ENCODE measurements around the gene KIF26B.

Gene KIF26B

DNA sequence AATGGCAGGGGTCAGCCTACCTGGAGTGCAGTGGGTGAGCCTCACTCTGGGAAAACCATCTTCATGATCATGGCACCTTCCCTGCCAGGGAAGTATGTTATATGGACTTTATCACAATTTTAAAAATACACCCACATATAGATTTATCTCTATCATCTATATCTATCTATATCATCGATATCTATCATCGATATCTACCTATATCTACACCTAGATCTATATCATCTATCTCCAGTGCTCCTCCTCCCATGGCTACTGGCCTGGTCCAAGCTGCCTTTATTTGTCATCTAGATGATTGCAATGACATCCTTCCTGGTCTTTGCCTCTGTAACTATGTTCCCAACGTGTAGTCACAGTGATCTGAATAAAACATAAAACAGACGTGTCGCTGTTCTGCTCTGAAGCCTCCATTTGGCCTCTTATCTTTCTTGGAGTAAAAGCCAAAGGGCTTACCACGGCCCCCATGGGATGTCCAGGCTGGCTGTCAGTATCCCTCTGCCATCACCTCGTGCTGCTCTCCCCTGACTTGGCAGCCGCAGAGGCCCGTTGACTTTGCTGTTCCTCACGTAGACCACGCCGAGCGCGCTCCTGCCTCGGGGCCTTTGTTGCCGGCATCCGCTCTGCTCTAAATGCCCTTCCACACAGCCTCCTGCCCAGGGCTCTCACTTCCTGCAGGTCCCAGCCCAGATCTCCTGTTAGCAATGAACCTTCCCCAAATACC is 20.6 kb upstream of the KIF26B start:
- DNase-seq (ENCODE audit: low spot score), result no peak

DNA sequence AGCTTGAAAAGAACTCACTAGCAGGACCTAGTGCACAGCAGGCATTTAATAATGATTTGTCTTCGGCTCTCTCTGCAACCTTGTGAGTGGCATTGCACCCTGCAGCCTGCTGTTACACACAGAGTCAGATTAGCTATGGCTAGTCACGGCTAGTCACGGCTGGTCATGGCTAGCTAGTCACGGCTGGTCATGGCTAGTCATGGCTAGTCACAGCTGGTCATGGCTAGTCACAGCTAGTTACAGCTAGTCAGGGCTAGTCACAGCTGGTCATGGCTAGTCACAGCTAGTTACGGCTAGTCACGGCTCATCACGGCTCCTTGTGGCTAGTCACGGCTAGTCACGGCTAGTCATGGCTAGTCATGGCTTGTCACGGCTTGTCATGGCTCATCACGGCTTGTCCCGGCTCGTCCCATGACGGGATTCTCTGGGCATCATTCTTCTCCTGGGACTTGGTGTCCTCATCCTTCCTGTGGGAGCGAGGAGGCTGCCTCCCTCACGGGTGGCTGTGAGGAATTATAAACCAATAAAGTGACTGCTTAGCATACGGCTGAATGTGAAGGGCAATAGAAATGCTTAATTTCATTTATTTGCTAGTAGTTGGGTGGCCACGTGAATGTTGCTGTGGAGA is 12.5 kb upstream of the KIF26B start:
- DNase-seq (ENCODE audit: low spot score), result no peak

DNA sequence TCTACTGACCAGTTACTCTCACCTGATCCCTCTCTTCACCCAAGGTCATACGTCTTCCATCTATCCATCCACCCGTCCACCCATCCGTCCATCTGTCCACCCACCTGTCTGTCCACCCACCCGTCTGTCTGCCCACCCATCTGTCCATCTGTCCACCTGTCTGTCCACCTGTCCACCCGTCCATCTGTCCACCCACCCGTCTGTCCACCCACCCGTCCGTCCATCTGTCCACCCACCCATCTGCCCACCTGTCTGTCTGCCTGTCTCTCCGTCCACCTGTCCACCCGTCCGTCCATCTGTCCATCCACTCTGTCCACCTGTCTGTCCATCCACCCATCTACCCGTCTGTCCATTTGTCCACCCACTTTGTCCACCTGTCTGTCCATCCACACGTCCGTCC is 11.8 kb upstream of the KIF26B start:
- no peak for DNase-seq (ENCODE audit: low spot score)

DNA sequence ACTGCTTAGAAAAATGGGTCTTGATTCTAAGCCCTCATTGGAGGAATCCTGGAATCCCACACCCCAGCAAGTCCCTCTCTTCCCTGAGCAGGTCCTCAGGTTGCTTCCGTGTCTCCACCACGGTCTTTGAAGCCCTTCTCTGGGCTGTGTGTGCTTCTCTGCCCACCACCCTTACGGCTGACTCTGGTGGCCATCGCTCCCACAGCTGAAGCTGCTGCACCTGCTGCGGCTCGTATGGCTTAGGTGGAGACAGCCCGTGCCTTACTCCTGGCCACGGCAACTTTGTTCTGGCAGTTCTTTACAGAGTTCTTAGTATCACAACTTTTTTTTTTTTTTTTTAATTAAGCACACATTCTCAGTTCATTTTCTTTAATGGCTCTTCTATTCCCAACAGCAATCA is 10.9 kb upstream of the KIF26B start:
- DNase-seq (ENCODE audit: low spot score), result no peak

DNA sequence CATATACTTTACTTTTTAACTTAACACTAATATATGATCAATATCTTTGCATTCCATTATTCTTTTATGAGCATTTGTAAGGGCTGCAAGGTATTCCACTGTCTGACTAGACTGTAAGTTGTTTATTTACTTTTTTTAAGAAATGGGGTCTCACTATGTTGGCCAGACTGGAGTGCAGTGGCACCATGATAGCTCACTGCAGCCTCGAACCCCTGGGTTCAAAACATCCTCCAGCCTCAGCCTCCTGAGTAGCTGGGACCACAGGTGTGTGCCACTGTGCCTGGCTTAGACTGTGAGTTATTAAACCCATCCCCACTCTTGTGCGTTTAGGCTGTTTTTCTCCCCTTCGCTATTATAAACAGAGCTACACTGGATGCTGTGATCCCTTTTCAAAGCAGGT is 6.7 kb upstream of the KIF26B start:
- no peak for DNase-seq (ENCODE audit: low spot score)

DNA sequence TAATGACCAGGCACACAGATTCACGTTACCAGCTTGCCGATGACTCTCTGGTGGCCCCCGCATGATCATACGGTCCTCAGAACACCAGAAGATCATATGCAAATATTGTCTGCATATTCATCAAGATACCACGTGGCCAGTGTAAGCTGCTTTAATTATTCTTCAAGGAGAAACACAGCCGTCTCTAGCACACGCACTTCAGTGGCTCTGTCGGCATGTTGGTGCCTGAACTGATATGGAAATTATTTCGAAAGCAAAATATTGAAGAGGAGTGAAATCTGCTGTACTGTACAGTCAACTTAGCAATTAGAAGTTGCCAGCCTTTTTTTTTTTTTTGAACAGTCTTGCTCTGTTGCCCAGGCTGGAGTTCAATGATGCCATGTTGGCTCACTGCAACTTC is 5.9 kb upstream of the KIF26B start:
- DNase-seq (ENCODE audit: low spot score), result no peak

DNA sequence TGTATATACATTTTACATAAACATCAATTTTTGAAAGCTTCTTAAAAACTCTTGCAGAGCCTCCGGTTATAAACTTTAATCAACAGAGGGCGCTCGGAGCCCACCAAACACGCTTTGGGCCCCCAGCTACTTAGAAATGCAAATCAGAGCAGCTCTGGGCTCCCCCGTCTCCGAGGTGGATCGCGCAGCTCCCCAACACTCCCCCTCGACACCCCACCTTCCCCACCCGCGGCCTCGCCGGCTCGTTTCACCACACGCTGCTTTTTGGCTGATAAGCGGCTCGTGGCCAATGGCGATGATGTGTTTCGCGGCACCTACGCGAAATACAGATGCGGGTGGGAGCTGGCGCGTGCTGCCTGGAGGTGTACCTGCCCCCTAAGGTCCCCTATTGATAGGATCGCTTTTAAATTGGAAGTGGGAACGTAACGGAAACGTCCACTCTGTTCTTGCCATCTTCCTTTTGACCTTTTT is 1.7 kb upstream of the KIF26B start:
- peak; percentile 78 for DNase-seq (ENCODE audit: low spot score)

DNA sequence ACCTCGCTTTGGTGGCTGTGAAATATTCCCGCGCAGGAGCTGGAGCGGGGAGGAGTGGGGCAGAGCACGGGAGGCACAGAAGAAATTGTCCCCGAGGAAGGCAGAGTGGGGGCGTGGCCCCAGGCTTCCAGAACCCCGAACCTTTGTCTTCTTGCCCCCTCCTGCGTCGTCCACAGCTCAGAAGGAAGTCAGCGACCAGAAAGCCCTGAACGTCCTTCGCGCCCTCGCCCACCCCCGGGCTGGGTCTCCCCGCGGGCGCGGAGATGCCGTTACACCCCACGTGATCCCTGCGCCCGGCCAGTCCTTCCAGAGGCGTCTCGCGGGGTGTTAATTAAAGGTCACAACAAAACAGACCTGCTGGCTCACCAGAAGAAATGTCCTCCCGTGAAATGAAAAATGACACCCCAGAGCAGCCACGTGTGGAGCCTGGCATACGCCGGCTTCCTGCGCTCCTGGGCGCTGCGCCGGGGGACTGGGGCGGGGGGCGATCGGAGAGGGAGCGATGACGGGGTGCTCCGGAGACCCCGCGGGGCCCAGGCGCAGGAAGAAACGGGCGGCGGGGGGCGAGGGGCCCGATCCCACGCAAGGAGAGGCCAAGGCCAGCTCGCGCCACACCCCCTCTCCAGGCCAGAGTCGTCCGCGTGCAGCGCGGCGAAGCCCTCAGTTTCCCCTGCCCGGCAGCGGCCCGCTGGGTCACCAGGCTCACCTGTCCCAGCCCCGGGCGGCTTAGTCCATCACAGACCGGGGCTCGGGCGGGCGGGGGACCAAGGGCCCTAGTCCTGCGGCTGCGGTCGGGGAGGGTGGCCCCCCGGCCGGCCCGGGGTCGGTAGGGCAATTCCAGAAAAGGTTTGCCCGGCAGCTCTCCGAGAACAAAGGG is 995 bp upstream of the KIF26B start:
- DNase-seq (ENCODE audit: low spot score), result peak; percentile 38

DNA sequence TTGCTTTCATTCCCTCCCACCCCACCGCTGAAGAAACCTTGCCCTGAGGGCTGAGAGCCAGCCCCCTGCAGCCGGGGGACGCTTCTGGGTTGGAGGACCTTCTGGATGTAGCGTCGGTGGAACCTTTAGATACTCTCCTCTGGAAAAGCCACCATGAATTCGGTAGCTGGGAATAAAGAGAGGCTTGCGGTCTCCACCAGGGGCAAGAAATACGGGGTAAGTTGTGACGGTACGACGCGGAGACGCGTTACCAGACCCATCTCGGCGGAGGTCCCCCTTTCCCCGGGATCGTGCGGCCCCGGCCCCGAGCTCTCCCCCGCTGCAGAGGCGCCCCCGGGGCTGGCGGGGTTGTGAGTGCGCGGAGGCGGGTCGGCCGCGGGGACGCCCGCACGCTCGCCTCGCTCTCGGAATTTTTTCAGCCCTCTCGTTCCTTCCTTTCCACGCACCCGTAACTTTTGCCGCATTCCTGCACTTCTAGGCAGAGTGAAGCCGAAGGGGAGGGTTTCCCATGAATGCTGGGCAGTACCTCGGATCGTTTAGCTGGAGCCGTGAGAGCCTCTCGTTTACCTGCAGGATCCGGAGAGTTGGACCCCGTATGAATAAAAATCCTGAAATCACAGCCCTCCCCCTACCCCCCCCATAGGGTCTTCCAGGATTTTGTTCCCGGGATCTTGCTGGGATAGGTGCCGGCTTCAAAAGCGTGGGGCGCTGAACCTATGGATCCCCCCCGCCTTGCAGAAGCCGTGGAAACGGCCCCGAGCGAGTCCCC is 671 bp downstream of the KIF26B start:
- DNase-seq (ENCODE audit: low spot score), result peak; percentile 35

DNA sequence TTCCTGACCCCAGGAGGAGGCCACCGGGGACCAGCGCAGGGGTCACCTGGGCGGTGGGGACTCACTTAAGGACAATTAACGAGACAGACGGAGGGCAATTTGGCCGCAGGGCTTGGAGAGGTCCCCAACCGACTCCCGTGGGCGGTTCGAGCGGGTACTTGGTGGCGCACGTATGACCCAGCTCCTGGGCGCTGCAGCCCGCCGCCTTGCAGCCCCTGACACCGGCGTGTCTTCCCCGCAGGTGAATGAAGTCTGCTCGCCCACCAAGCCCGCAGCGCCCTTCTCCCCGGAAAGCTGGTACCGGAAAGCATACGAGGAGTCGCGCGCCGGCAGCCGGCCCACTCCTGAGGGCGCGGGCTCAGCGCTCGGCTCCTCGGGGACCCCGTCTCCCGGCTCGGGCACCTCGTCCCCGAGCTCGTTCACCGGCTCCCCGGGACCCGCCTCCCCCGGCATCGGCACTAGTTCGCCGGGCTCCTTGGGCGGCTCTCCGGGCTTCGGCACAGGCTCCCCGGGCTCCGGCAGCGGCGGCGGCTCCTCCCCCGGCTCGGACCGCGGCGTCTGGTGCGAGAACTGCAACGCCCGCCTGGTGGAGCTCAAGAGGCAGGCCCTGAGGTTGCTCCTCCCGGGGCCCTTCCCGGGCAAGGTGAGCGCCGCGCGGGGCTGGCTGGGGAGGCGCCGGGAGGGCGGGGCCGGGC is 1.4 kb downstream of the KIF26B start:
- peak; percentile 93 for DNase-seq (ENCODE audit: low spot score)

DNA sequence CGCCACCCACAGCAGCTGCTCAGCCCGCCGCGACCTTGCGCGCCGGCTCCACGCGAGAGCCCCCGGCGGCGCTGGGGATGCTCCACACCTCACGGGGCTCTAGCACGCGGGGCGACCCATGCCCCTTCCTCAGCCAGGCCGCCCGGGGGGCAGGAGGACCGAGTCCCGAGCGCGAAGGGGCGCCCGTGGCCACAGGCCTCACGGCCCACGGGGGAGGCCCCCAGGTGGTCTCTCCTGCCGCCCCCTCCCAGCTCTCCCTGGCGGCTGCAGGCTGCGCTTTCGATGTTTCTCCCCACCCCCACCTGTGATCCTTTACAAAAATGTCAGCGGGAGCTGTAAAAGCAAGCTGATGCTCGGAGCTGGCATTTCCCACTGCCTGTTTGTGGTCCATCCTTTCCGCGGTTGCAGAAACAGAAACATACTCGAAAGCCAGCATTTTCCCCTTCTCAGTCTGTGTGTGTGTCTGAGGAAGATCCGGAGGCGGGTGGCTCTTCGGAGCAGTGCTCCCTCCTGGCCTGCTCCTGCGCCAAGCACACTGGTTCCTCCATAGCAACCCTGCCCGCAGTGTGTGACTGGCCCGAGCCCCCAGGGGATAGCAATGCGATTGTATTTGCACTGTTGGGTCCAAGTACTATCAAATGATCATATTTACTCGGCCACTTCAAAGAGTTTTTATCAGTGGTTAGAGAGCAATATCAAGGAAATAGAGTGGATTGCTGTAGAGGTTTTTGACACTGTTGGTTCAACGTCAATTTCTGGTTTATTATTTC is 2.1 kb downstream of the KIF26B start:
- peak; percentile 57 for DNase-seq (ENCODE audit: low spot score)

DNA sequence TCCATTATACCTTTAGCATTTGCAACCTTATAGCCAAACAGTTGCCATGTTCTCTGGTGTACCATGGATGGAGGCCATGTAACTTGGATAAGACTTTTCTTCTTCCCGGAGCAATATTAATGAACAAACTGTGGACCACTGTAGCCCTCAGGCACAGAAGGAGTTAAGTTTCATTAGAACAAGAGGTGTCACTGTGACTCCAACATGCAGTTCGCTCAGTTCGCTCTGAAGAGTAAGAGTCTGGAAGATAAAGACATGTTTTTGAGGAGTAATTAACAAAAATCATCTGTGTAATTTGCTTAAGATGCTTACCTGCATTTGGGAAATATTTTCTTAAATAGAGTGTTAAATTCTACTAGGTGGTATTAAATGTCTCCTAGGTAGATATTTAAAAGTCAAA is 4.1 kb downstream of the KIF26B start:
- DNase-seq (ENCODE audit: low spot score), result no peak

DNA sequence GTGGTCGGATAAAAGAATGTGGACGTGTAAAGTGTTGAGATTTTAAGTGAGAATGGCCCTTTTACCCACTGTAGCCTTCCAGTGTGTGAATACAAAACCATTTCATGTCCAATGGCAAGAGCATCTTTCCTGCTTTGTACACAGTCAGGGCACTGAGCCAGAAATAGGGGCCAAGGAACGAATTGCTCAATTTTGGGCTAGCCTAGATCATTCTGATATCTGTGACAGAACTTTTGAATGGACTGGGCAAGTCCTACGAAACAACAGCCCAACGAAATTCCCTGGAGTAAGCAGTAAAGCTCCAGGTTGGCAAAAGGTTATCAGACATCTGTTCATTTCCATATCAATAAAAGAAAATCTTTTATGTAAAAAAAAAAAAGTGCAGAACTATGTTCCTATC is 5.5 kb downstream of the KIF26B start:
- DNase-seq (ENCODE audit: low spot score), result no peak

DNA sequence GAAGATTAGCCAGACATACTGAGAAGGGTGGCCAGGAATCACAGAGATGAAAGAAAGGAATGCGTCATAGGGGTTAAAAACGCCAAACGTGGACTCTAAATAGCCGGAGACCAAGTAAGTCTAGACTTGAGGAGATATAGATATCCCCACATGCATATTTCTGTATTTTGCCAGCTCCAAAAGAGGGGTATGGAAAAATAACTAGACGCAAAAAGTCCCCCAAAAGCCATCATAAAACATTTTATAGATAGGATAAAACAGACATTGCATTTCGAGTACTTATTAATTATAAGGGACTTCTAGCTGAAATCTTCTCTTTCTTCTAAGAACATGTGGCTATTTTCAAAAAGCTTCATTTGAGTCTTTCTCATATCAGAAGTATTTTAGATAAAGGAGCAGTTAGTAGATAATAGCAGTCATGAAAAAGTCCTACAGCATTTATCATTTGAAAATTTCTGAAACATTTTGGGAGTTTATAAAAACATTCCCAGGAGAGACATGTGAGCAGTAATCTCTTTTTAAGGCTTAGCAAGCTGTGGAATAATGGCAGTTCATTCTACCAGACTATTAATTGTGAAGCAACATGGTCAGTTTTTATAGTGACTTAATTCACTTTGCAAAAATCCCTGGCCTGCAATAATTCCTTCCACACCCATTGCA is 6.1 kb downstream of the KIF26B start:
- DNase-seq (ENCODE audit: low spot score), result no peak

DNA sequence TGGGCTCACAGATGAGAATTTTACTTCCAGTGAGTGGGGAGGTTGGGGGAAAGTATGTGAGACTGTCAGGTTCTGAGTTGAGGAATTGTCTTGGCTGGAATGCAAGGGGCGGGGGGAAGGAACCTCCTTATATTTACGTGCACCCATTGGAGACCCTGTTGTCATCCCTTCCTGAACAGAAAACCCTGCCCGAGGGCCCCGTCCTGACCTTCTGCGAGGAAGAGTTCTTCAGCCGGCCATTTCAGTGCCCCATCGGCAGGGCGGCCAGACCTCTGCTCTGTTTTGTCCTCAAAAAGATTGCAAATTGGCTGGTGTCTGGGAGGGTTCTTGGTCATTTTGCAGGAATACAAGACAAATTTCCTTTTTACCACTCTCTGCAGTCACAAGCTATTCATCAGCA is 7.1 kb downstream of the KIF26B start:
- no peak for DNase-seq (ENCODE audit: low spot score)

DNA sequence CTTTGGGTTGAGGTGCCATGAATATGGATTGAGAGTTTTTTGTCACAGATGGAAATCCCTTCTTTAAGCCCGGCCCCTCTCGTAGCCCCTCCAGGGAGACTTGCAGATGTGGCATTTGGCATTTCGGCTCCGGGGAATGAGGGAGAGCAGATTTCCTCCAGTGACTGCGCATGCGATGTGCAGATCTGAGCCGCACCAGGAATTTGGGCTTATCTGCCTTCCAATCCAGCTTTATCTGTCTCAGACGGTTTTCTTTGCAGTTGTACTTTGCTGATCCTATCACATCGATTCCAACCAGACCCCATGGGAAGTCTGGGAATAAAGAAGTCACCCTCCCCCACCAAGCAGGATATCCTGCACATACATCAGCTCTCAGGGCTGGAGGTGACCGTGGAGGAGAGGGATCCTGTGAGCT is 11.7 kb downstream of the KIF26B start:
- no peak for DNase-seq (ENCODE audit: low spot score)

DNA sequence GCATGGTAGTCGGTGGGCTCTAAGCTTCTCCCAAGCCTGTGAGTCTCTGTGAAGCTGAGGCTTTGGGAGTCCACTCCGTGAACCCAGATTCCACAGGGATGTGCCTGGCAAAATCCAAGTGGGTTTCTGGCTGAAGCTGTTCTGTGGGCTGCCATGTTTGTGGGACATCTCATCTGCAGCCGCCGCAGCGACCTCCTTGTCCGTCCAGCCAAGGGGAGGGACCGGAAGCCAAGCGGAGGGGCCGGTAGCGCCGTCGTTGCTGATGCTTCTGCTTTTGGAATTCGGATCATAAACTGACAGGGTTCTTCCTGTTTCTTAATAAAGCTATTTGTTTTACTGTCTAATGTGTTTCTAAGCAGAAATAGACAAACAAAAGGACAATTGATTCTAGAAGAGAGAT is 13.3 kb downstream of the KIF26B start:
- no peak for DNase-seq (ENCODE audit: low spot score)

DNA sequence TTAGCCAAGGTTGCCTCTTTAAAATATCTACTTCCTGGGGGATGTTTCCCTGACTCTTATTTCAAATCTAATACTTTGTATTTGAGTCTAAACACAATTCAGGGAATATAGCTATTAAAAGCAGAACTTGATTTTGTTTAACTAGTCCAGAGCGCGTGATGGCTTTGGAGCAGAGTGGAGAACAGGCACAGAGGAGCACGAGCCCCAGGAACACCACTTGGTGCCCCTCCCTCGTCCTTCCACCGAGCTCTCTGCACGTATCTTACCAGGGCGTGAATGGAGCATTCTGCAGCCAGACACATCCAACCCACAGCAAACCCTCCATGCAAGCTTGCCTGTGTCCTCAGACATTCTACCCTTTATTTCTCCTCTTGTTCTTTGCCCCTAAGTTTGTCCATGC is 14.1 kb downstream of the KIF26B start:
- no peak for DNase-seq (ENCODE audit: low spot score)

DNA sequence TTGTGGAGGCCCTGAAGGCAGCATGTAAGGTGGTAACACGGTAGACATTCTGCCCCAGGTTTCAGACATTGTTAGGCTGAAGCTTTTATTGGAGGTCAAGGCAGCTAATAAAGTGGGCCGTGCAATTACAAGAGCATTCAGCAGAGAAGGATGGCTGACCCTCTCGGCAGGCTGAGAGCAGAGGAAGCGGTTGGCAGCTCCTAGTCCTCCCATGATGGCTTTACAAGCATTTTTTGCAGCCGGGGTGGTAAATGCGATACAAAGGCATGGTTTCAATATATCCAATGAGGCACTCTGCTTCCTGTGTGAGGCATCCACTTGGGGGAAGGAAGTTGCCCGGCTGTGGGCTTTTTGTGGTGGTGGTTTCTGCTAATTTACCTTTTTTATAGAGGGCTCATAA is 14.6 kb downstream of the KIF26B start:
- DNase-seq (ENCODE audit: low spot score), result no peak

DNA sequence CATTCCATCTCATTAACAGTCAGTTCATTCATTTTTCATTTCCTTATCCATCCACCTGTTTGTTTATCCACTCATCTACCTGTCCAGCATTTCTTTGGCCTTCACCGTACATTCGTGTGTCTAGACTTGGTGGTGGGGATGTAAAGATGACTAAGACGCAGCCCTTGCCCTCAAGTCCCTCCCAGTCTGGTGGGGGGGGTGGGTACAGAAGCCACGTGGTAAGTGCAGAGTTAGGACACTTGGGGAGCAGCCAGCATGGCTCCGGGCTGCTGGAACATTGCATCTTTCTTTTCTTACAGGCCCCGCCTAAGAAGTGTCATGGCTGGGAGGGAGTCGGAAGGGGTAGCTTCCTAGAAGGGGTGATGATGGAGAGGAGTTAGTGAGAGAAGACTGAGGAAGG is 17.2 kb downstream of the KIF26B start:
- no peak for DNase-seq (ENCODE audit: low spot score)
